ENCODE data around the gene ROBO4.

DNA sequence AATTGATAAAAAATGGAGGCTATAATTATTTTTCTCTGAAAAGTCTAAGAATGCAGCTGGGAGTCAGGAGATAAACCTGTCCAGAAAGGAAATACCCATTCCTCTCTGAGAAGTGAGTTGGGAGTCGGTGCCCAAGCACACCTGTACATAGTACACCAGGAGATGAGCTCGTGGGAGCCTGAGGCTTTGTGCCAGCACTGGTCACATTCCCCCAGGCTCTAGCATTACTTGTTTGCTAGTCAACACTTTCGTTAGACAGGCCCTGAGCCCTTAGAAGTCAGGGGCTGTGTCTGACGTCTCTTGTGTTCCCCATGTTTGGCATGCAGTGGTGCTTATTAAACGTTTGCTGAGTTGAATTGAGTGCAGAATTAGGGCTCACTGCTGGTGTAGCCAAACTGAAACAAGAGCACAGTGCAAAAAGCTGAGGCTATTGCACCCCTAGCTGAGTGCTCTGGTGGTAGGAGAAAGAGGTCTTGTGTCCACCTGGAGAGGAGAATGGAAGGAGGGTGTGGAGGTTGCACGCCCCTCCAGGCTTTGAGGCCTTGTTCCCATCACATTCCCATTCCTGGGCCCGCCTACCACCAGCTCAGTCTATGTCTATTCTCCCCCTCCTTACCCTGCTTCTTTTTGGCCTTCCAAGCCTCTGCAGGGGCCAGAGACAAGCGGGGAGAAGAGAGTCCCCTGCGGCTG is 6.8 kb downstream of the ROBO4 start:
- TF ChIP-seq CTCF (IDR thresholded peaks at IDR 0.05) (no peak), POLR2A (IDR thresholded peaks at IDR 0.05) (no peak), POLR2AphosphoS5 (IDR thresholded peaks at IDR 0.05) (no peak)

Data from stomach (tissue), 4 donors.